Endothelial cell of umbilical vein (primary cell): ENCODE results near the gene HRH3. TPM values are rescaled to one million over a fixed set of nuclear protein-coding genes. Genes with fewer than 3 reads are reported as not detected.

Experiments used
- BruUV-seq: library from RNA; stranded (reverse); fragments of 400-500 nt; replicated peaks from 2 replicates; lab custom pipeline; 2021; lab: Mats Ljungman, UMichigan
- CTCF ChIA-PET: fragments of 300-600, 350-600 bp; sonication (Branson Sonifier 250); formaldehyde crosslinking; loops from one replicate; lab custom pipeline; 2021; ENCODE audit warnings: antibody characterized with exemption, inconsistent platforms; lab: Charles Lee
- POLR2A ChIA-PET: fragments of 300-600, 350-600 bp; sonication (Branson Sonifier 250); formaldehyde crosslinking; loops from one replicate; lab custom pipeline; 2021; ENCODE audit warnings: antibody characterized with exemption, inconsistent platforms; lab: Charles Lee
- DNase-seq: peaks from one replicate; pipeline ENCODE4 v3.0.0-alpha.2; 2011; ENCODE audit warnings: low read depth, low spot score
- FAIRE-seq: peaks from 2 replicates; lab custom pipeline; 2011; peaks lifted over from hg19 to GRCh38; lab: Jason Lieb, UNC
- H2AFZ ChIP-seq: 2 replicates; pipeline ENCODE4 v1.6.0; 2012; ENCODE audit warnings: low read depth, low read length, control low read depth, inconsistent platforms
- H3K27ac ChIP-seq: 2 replicates; pipeline ENCODE4 v1.5.1; 2011; ENCODE audit warnings: low read depth, mild to moderate bottlenecking, control low read depth, low read length, moderate library complexity; ENCODE audit not compliant: insufficient read depth
- H3K27me3 ChIP-seq, 2 experiments: 2 replicates each; pipeline versions ENCODE4 v1.6.0 to v1.6.1; 2011; ENCODE audit warnings: low read length in 2 of 2, mixed read lengths in 1 of 2; ENCODE audit not compliant: control insufficient read depth in 2 of 2, insufficient read depth in 2 of 2
- H3K36me3 ChIP-seq, 2 experiments: 2 replicates in 1 of 2; 3 replicates in 1 of 2; pipeline ENCODE4 v1.5.1; 2011; ENCODE audit warnings: low read length in 2 of 2, mild to moderate bottlenecking in 1 of 2, moderate library complexity in 1 of 2; ENCODE audit not compliant: control insufficient read depth in 2 of 2, insufficient read depth in 2 of 2; ENCODE audit errors: extremely low read depth in 1 of 2
- H3K4me1 ChIP-seq: 3 replicates; pipeline ENCODE4 v1.5.1; 2011; ENCODE audit warnings: mild to moderate bottlenecking, low read length; ENCODE audit not compliant: control insufficient read depth, insufficient read depth; ENCODE audit errors: extremely low read depth
- H3K4me2 ChIP-seq: 2 replicates; pipeline ENCODE4 v1.6.1; 2011; ENCODE audit warnings: low read length, control low read depth, mixed read lengths; ENCODE audit not compliant: insufficient read depth
- H3K4me3 ChIP-seq, 3 experiments: fragments of 200-600 bp in 1 of 3; sonication (generic), shearing (Covaris generic) in 1 of 3; replicated peaks in 1 of 3; 2 replicates each; pipeline ENCODE4 v1.5.1; 2011 to 2016; ENCODE audit warnings: control low read depth in 3 of 3, low read length in 3 of 3, mild to moderate bottlenecking in 2 of 3, inconsistent platforms in 1 of 3, low read depth in 1 of 3, moderate library complexity in 1 of 3; ENCODE audit not compliant: insufficient read depth in 1 of 3
- H3K79me2 ChIP-seq: 2 replicates; pipeline ENCODE4 v1.6.0; 2012; ENCODE audit warnings: low read length, inconsistent platforms; ENCODE audit not compliant: control insufficient read depth, insufficient read depth
- H3K9ac ChIP-seq: replicated peaks from 2 replicates; pipeline ENCODE3; 2011; ENCODE audit warnings: low read length, control low read depth; ENCODE audit not compliant: insufficient read depth; ENCODE audit errors: extremely low read depth
- H3K9me1 ChIP-seq: replicated peaks from 3 replicates; pipeline ENCODE4 v1.6.0; 2011; ENCODE audit warnings: mild to moderate bottlenecking, low read length; ENCODE audit not compliant: control insufficient read depth, insufficient read depth; ENCODE audit errors: extremely low read depth
- H3K9me3 ChIP-seq: replicated peaks from 2 replicates; pipeline ENCODE4 v1.5.1; 2012; ENCODE audit warnings: low read length, inconsistent platforms; ENCODE audit not compliant: control insufficient read depth, insufficient read depth
- H4K20me1 ChIP-seq: replicated peaks from 2 replicates; pipeline ENCODE3; 2011; ENCODE audit warnings: mild to moderate bottlenecking, low read length; ENCODE audit not compliant: control insufficient read depth, insufficient read depth; ENCODE audit errors: extremely low read depth
- EZH2 ChIP-seq: IDR thresholded peaks from 2 replicates; pipeline ENCODE4 v1.6.1; 2012; ENCODE audit warnings: borderline replicate concordance, low read depth, mild to moderate bottlenecking, moderate library complexity, low read length, inconsistent platforms; ENCODE audit not compliant: severe bottlenecking
- FOS ChIP-seq: IDR thresholded peaks from 2 replicates; pipeline ENCODE4 v1.6.1; 2011; ENCODE audit warnings: mild to moderate bottlenecking, low read length, moderate library complexity, borderline replicate concordance; ENCODE audit not compliant: insufficient read depth
- GATA2 ChIP-seq: IDR thresholded peaks from 2 replicates; pipeline ENCODE4 v1.7.0; 2011; ENCODE audit warnings: low read depth, mild to moderate bottlenecking, moderate library complexity, mixed read lengths, low read length; ENCODE audit not compliant: insufficient read length, insufficient read depth
- JUN ChIP-seq: IDR thresholded peaks from 2 replicates; pipeline ENCODE4 v1.6.1; 2011; ENCODE audit warnings: borderline replicate concordance, low read depth; ENCODE audit not compliant: insufficient read length, insufficient read depth
- MYC ChIP-seq: IDR thresholded peaks from one replicate; pipeline ENCODE4 v1.6.1; 2011; ENCODE audit warnings: mild to moderate bottlenecking, low read depth, low read length
- POLR2A ChIP-seq: IDR thresholded peaks from 2 replicates; pipeline ENCODE4 v1.6.1; 2012; ENCODE audit warnings: low read depth, mild to moderate bottlenecking, control low read depth, low read length
- POLR2AphosphoS5 ChIP-seq: IDR thresholded peaks from 2 replicates; pipeline ENCODE4 v1.6.1; 2012; ENCODE audit warnings: low read depth, mild to moderate bottlenecking, control low read depth, low read length, moderate library complexity; ENCODE audit not compliant: insufficient read depth
- dilution Hi-C: fragments of 300-500 bp; cut with MboI; formaldehyde crosslinking; loops from one replicate; pipeline ENCODE4 v1.15.0; 2019; ENCODE audit warnings: low sequenced_read_pairs; ENCODE audit not compliant: extremely low pct_ligation_motif_present
- intact Hi-C: fragments of 100-400 bp; cut with micrococcal nuclease; formaldehyde crosslinking; loops from one replicate; pipeline ENCODE4 v1.10.0; 2022
- polyA plus RNA-seq, 4 experiments: library from polyadenylated mRNA; depleted of rRNA in 3 of 4; stranded (reverse) in 3 of 4; unstranded in 1 of 4; fragments of >200 nt; gene quantifications; 2 replicates each; pipeline versions ENCODE4 v1.2.1 to v1.2.3, GENCODE V29; 2011 to 2012; ENCODE audit warnings: missing spikeins in 1 of 4
- total RNA-seq: library from RNA; stranded (reverse); gene quantifications from 2 replicates; pipeline ENCODE4 v1.2.3, GENCODE V29; 2021
- TF ChIP-seq, protein P1 (sequence below): IDR thresholded peaks from 2 replicates; pipeline ENCODE4 v1.6.1; 2011; ENCODE audit not compliant: insufficient read depth, insufficient read length
- TF ChIP-seq, protein P2 (sequence below), 2 donors: IDR thresholded peaks; 1 replicate in 1 of 2; 2 replicates in 1 of 2; pipeline ENCODE4 v1.5.1; 2011; ENCODE audit warnings: low read length in 2 of 2, mild to moderate bottlenecking in 2 of 2, moderate library complexity in 2 of 2, control low read depth in 1 of 2, inconsistent platforms in 1 of 2, low read depth in 1 of 2; ENCODE audit not compliant: insufficient read depth in 1 of 2; ENCODE audit errors: extremely low read depth in 1 of 2

The HRH3 gene
- total and polyA plus RNA-seq, 2 donors (not counting 3 experiments of a cell fraction or from before 2014, with no cell fraction given) = not detected

DNA sequence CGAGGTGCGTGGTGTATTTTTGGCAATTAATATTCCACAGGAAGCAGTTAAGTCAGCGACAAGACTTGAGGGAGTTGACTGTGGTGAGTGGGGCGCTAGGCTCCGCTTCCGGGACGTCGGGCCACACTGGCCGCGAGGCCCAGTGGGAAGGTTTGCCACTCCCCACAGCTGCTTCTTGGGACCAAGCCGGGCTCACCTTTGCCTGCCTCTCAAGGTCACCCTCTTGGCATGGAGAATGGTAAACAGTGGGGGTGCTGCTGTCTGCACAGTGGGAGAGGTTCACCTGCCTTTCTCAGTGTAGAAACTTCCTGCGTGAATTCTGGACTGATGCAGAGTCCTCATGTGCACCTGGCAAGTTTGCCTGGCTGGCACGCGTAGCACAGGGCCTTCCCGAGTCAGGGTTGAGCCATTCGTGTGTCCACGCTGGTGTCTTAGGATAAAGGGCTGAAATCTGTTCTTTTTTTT lies 24.6 kb upstream of the HRH3 start:
- H3K9me1 ChIP-seq = no peaks in the 10 kb centered on the region
- H3K36me3 ChIP-seq = peaks cover 0 to 6% of the 10 kb centered on the region in 2 experiments
- POLR2A ChIA-PET = no interaction called here
- H3K9me3 ChIP-seq = no peaks in the 10 kb centered on the region
- H3K4me1 ChIP-seq = no peaks in the 10 kb centered on the region
- no peak overlapping the region for H3K4me2 ChIP-seq
- no peak overlapping the region for H3K9ac ChIP-seq
- BruUV-seq = no TSS peak
- H3K27ac ChIP-seq = no peak overlapping the region
- dilution Hi-C loops (no loop called here), intact Hi-C loops (no loop called here)
- CTCF ChIA-PET = no interaction called here
- no peak overlapping the region for H2AFZ ChIP-seq
- no peak for TF ChIP-seq POLR2A
- no peak for TF ChIP-seq MYC
- TF ChIP-seq FOS = no peak
- no peak for TF ChIP-seq GATA2
- TF ChIP-seq JUN = no peak
- TF ChIP-seq, protein P1, sequence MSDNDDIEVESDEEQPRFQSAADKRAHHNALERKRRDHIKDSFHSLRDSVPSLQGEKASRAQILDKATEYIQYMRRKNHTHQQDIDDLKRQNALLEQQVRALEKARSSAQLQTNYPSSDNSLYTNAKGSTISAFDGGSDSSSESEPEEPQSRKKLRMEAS = no peak
- TF ChIP-seq EZH2 = no peak
- TF ChIP-seq POLR2AphosphoS5 = no peak
- TF ChIP-seq, protein P2, sequence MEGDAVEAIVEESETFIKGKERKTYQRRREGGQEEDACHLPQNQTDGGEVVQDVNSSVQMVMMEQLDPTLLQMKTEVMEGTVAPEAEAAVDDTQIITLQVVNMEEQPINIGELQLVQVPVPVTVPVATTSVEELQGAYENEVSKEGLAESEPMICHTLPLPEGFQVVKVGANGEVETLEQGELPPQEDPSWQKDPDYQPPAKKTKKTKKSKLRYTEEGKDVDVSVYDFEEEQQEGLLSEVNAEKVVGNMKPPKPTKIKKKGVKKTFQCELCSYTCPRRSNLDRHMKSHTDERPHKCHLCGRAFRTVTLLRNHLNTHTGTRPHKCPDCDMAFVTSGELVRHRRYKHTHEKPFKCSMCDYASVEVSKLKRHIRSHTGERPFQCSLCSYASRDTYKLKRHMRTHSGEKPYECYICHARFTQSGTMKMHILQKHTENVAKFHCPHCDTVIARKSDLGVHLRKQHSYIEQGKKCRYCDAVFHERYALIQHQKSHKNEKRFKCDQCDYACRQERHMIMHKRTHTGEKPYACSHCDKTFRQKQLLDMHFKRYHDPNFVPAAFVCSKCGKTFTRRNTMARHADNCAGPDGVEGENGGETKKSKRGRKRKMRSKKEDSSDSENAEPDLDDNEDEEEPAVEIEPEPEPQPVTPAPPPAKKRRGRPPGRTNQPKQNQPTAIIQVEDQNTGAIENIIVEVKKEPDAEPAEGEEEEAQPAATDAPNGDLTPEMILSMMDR (IDR thresholded peaks at IDR 0.05; ENCODE audit: extremely low read depth in 1 of 2, insufficient read depth in 1 of 2, low read depth in 1 of 2, low read length in 2 of 2) = no peak
- DNase-seq = no peak
- H3K4me3 ChIP-seq = no peak overlapping the region
- no peaks in the 10 kb centered on the region for H4K20me1 ChIP-seq
- no peak for FAIRE-seq
- H3K79me2 ChIP-seq = peaks cover 3% of the 10 kb centered on the region
- H3K27me3 ChIP-seq = no peaks in the 10 kb centered on the region
